ENCODE data around the gene ATG2B. TPM values are rescaled to one million over a fixed set of nuclear protein-coding genes. Genes with fewer than 3 reads are reported as not detected.

The ATG2B gene
- total RNA-seq, 4 donors from 2014 or later = 26.1 to 30.8 (median 28.2) TPM

DNA sequence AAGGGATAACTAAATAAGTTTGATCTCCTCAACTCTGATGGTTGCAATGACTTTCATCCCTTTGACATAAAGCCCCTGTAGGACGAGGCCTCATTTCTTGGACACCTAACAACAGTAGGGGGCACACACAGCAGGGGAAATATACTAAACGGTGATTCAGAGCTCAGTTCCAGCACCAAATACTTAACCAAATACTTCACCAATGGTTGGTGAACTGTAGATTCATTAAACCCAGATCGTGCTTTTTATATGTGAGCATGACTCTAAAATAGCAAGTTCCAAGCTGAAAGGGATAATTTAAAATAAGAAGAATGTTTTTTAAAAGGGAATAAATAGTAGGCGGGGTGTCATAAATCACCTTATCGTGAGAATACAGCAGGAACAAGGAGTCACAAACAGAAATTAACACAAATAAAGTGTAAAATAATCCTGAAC is 53.2 kb downstream of the ATG2B start:
- TF ChIP-seq, protein P1, sequence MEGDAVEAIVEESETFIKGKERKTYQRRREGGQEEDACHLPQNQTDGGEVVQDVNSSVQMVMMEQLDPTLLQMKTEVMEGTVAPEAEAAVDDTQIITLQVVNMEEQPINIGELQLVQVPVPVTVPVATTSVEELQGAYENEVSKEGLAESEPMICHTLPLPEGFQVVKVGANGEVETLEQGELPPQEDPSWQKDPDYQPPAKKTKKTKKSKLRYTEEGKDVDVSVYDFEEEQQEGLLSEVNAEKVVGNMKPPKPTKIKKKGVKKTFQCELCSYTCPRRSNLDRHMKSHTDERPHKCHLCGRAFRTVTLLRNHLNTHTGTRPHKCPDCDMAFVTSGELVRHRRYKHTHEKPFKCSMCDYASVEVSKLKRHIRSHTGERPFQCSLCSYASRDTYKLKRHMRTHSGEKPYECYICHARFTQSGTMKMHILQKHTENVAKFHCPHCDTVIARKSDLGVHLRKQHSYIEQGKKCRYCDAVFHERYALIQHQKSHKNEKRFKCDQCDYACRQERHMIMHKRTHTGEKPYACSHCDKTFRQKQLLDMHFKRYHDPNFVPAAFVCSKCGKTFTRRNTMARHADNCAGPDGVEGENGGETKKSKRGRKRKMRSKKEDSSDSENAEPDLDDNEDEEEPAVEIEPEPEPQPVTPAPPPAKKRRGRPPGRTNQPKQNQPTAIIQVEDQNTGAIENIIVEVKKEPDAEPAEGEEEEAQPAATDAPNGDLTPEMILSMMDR (IDR thresholded peaks at IDR 0.05; ENCODE audit: low read depth) = no peak

DNA sequence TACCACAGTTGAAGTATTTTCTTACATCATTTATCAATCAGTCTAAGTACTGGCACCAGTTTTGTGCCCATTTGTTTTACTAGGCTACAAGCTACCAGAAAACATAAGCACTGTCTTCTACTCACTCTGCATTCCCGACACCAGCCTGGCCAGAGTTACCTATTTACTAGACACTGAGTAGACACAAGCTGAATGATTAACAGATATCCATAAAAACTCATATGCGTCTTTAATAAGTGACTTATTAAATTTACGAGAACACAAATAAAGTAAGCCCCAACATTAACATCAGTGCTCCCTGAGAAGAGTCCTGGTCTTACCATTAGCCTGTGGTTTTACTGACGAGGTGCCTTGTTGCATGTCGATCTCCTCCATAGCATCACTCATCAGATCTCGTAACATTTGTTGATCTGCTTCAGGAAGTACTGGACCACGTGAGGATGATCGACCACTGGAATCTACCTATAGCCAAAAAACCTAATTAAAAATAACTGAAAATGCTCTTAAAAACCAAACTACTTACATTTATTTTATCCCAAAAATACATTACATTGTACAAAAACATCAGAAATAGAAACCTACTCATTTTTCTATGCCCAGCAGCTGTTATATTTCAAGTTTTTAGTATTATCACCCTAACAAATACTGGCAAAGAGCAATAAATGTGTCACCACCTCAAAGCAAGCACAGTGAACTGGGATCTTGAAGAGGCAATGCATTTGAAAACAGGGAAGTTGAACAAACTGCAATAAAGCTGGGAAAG is 53.8 kb downstream of the ATG2B start:
- TF ChIP-seq, protein P1 (IDR thresholded peaks at IDR 0.05; ENCODE audit: low read depth) = no peak

DNA sequence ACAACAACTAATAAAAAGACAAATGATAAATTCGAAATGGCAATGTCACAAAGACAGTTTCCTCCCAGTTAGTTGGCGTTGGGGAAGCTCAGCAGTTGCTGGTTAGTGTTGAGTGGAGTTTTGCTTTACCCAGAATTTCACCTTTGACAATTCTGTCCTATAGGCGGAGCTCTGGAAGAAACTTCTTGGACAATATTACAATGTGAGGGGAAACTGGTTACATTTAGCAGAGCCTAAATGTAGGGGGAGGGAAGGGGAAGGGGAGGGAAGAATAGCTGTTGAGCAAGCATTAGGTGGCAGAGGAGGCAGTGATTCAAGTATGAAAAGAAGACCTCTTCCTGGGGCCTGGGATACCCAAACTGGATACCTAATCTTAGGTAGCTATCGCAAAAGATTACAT is 55.7 kb downstream of the ATG2B start:
- TF ChIP-seq, protein P1 (IDR thresholded peaks at IDR 0.05; ENCODE audit: low read depth) = no peak

DNA sequence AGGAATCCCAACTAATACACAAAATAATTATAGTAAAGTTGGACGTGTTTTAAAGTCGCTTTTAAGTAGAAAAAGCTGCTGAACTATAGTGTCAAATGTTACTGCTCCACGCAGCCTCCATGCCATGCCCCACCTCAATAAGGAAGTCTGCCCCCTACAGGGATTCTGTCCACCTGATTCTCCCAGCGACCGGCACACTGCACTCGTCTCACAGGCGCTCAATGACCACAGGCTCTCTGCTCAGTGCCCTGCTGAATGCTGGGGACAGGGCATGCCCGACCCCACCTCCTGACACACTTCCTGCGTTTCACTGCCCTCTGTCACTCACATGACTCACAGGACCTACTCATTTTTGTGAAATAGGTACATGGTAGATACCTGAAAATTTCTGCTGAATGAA is 58.2 kb downstream of the ATG2B start:
- TF ChIP-seq, protein P1 (IDR thresholded peaks at IDR 0.05; ENCODE audit: low read depth) = no peak

DNA sequence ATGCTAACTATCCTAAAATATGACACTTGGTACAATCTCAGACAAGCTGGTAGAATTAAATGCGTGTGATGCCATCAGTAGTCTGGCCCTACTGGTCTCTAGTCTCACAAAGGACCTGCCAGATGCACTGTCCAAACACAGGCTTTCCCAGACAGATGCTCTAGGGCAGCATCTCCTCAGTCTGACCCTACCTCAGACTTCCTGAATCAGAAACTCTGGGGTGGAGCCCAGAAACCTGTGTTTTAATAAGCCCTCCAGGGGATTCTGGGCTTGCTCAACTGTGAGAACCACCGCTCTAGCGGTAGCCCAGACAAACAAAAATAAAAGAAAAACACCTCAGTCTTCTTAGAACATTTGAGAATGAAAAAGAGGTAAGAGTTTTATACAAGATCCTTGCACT is 59.2 kb downstream of the ATG2B start:
- TF ChIP-seq, protein P1 (IDR thresholded peaks at IDR 0.05; ENCODE audit: low read depth) = no peak

DNA sequence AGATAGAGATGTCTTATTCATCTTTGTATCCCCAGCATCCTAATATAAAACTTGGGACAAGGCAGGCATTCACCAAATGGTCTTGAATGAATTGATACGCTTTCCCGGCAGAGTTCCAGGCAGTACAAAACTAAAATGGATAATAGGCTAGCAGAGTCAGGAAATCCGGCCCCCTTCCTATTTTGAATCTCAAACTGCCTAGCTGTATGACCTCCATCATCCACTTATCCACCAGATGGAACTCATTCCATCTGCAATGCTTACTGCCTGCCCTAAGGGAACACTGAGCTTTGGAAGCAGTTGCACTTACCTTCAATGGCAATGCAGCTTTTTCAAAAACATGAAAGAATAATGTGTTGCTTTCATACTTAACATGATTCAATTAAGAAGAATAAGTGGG is 63.7 kb downstream of the ATG2B start:
- TF ChIP-seq, protein P1 (IDR thresholded peaks at IDR 0.05; ENCODE audit: low read depth) = no peak

DNA sequence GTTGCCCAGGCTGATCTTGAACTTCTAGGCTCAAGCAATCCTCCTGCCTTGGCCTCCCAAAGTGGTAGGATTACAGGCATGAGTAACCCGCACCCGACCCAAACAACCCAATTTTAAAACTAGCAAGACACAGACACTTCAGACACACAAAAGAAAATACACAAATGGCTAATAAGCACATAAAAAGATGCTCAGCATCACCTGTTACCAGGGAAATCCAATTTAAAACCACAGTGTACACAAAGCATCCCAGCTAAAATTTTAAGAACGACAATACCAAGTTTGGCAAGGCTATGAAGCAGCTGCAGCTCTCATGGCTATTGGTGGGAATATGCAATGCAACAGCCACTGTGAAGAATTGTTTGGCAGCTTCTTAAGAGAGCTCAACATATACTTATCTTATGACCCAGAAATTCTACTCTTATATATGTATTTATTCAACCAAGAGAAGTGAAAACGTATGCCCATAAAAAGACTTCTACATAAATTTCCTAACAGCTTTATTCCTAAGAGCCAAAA is 65.1 kb downstream of the ATG2B start:
- TF ChIP-seq, protein P1 (IDR thresholded peaks at IDR 0.05; ENCODE audit: low read depth) = no peak
